GM21390 (cell line): ENCODE results near the gene ANO6.
A peak's percentile ranks its signal among the peaks of the same experiment; 100 is the strongest.
"Not testable (repeated sequence)": the region's sequence is repeated elsewhere in the genome, so short reads cannot be mapped to it uniquely, and the experiment has no call there.

Experiments
- ATAC-seq: cut with Tn5 transposase; IDR thresholded peaks from one replicate; pipeline ENCODE4 v1.9.1; 2021; ENCODE audit not compliant: unreplicated experiment

ANO6 gene

GRCh38 chr12:45397499-45397898 is 181.6 kb downstream of the ANO6 start:
- ATAC-seq, result not testable (repeated sequence)

- ATAC-seq, result no peak
Observed at GRCh38 chr12:45398552-45398951, 182.7 kb downstream of the ANO6 start.

- ATAC-seq, result no peak
Observed at GRCh38 chr12:45400991-45401390, 185.1 kb downstream of the ANO6 start.

GRCh38 chr12:45402288-45402687 is 186.4 kb downstream of the ANO6 start:
- ATAC-seq, result no peak

GRCh38 chr12:45406988-45407850 is 191.3 kb downstream of the ANO6 start:
- ATAC-seq, result no peak

GRCh38 chr12:45407981-45408728 is 192.3 kb downstream of the ANO6 start:
- ATAC-seq, result no peak

- ATAC-seq, result no peak
Observed at GRCh38 chr12:45408729-45409114, 192.8 kb downstream of the ANO6 start.

- no peak for ATAC-seq
Observed at GRCh38 chr12:45409966-45410365, 194.1 kb downstream of the ANO6 start.

GRCh38 chr12:45411626-45412025 is 195.7 kb downstream of the ANO6 start:
- no peak for ATAC-seq

GRCh38 chr12:45415393-45415817 is 199.5 kb downstream of the ANO6 start:
- peak; percentile 93 for ATAC-seq

- no peak for ATAC-seq
Observed at GRCh38 chr12:45416126-45416525, 200.2 kb downstream of the ANO6 start.

GRCh38 chr12:45418520-45418919 is 202.6 kb downstream of the ANO6 start:
- ATAC-seq, result no peak

GRCh38 chr12:45419317-45419814 is 203.5 kb downstream of the ANO6 start:
- ATAC-seq, result no peak

GRCh38 chr12:45421736-45422135 is 205.8 kb downstream of the ANO6 start:
- no peak for ATAC-seq

GRCh38 chr12:45423931-45424330 is 208.0 kb downstream of the ANO6 start:
- ATAC-seq, result no peak

- no peak for ATAC-seq
Observed at GRCh38 chr12:45425426-45425825, 209.5 kb downstream of the ANO6 start.

GRCh38 chr12:45426294-45426693 is 210.4 kb downstream of the ANO6 start:
- no peak for ATAC-seq

- ATAC-seq, result no peak
Observed at GRCh38 chr12:45427042-45427441, 211.1 kb downstream of the ANO6 start.

GRCh38 chr12:45429831-45430230 is 213.9 kb downstream of the ANO6 start:
- ATAC-seq, result no peak

- no peak for ATAC-seq
Observed at GRCh38 chr12:45431126-45431525, 215.2 kb downstream of the ANO6 start.

- no peak for ATAC-seq
Observed at GRCh38 chr12:45432710-45433109, 216.8 kb downstream of the ANO6 start.

- ATAC-seq, result no peak
Observed at GRCh38 chr12:45433441-45433868, 217.6 kb downstream of the ANO6 start.
